GM19240 (cell line): ENCODE results near the gene ZNF236.
"Not testable (repeated sequence)": the region's sequence is repeated elsewhere in the genome, so short reads cannot be mapped to it uniquely, and the experiment has no call there.

Source experiments
- DNase-seq: peaks from one replicate; pipeline ENCODE4 v3.0.0; 2011; ENCODE audit warnings: low spot score; ENCODE audit not compliant: insufficient read length

ZNF236 gene

DNA sequence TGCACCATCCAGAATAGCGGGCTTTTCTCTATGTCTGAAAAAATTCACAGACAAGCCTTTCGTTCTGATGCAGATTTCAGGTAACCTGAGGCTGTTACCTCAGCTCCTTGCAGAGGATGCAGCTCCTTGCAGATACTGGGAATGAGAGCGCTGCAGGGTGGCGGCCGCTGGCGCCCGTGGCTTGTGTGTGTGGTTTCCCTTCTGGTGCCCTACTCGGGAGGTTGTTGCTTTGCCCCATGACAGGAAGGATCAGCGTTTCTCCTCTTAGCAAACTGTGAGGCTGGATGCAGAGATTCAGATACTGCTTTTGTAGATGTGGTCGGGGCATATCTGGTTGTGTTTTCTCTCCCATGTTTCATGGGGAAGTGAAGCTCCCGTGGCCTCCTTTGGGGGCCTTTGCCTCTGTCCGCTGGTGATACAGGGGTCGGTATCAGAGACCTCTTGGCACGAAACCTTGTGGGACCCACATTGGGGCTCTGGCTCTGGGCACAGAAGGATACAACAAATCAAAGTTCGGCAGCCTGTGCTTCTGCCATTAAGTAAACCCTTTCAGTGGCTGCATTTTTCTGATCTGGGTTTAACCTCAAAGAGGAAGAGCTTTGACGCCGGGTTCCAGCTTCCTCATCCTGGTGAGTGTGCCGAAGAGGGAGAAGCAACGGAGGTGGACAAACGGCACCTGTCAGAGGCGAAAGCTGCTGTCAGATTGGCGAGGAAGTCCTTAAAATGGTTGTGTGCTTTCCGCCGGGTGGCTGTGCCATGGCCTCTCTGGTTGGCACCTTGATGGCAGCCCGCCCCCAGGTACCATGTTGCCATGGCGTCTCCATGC lies 182.4 kb downstream of the ZNF236 start:
- no peak for DNase-seq

DNA sequence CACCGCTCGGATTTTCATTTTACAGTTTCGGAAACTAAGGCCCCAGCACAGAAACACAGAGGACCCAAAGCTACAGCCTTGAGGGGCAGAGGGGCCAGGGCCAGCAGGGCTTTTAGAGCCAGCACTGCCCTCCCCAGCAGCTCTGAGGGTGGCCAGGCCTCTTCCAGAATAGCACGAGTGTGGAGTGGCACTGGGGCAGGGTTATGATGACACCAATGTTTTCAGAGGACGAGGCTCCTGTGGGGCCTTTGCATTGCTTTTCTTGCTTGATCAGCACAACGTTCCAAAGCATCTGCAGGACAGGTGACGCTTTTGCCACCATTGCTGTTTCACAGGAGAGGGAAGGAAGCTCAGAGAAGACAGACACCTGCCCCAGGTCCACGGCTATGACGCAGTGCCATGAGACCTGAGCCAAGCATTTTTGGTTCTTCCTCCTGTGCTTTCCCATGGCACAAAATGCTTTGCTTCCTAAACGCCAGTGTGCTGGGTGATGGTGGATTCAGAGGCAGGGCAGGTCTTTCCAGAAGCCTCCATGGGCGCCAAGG lies 183.4 kb downstream of the ZNF236 start:
- no peak for DNase-seq

DNA sequence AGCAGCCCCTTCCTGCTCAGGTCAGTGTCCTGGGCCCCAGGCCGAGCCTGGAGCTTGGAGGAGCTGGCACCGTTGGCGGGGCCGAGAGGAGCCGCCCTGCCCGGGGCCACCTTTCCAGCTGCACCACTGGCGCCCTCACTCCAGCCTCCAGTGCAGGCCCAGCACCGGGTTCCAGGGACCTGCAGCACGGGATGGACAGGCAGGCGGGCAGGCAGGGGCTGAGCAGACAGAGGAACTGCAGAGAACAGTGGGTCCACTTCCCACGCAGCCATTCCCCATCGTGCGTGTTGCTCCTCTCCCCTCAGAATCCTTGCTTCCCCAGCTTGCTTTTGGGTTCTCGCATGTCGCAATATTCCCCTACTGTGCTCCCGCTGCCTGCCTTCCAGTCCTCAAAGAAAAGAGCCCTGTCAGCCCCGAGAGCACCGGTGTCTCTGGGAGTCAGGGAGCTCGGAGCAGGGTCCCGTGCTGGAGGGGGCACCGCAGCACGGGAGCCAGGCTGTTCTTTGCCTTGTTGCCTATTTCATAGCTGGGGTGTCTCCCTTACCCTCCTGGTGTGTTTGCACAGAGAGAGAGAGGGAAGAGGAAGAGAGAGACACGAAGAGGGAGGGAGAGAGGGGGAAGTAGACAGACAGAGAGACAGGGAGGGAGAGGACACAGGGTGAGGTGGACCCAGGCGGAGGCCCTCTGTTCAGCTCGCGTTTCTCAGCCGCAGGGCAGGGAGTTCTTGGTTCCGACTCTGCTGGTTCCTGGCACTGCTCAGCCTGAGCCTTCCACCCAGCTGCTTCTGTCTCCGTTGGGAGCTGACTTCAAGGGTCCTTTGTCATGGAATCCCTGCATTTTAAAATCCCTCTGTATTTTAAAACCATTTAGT lies 184.2 kb downstream of the ZNF236 start:
- DNase-seq, result no peak

DNA sequence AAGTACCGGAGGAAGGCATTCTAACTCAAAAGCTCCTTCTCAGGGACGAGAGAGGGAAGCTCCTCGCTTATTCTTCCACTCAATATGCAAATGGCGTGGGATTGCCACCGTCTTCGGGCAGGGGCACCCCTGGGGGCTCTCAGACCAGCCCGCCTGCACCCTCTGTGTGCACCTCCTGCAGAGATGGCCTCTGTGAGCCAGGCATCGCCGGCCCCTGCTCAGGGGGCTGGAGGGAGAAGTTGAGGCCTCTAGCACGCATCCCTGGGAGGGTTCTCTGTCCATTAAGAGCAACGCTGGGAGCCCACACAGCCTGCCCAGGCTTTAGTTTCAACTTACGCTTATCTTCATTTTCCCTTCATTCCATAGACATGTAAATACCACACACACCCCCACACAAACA lies 184.9 kb downstream of the ZNF236 start:
- DNase-seq, result no peak

DNA sequence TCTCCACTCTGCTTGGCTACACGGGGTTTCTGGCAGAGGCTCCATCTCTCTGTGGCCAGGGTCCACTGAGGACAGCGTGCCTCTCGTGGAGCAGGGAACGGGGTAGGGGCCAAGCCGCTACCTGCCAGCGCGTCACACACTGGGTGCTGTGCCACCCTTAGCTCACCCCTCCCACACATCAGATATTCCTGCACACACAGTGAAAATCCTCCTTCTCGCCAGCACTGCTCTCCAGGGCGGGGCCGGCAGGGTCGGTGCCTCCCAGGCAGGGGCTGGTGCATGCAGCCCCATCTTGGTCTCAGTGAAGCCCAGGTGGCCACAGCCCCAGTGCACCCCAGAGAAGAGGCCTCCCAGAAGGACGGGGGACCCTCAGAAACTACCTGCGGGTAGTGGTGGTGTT lies 185.6 kb downstream of the ZNF236 start:
- DNase-seq, result no peak

DNA sequence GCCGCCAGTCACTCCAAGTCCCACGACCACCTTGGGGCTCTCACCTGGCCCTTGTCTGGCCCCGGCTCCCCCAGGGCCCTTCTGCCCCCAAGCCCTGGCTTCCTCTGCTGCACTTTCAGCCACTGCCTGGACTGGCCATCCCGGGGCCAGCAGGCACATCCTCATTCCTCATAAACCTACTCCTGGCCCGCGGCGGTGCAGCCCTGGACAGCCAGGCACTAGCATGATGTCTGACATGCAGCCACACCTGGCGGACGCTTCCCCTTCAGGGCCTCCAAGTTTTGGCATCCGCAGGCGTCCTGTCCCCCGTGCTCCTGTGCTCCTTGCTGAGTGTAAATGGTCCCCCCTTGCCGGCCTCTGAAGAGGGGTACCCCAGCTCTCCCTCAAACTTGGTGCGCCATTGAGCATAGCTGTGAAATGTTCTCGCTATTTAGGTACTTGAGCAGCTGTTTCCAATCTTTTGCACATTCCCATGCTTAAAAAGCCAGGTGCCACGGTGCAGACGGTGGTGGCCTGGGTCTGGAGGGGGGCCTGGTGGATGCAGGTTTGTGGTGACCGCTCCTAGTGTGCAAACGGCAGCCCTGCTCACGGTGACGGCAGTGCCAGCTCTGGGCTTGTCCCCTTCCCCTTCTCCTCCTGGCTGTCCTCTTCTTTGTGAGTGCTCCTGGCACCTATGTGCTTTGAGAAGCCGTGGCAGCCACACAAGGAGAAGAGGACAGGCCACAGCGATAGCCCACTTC lies 186.4 kb downstream of the ZNF236 start:
- no peak for DNase-seq

DNA sequence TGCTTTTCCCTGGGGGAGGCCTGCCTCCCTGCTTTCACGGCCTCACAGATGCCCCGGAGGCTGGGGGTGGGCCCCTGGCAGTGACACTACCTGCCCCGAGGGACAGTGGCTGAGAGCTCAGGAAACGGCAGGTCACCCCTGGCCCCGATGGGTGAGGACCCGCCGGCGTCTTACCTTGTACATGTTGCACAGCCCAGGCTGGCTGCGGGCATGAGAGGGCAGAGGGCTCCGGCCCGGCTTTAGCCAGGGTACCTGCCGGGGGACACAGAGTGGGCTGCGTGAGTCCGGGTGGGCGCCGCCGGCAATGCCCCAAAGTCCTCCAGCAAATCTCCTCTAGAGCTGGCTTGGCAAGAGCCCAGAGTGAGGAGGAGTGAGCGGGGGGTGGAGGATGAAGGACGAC lies 187.3 kb downstream of the ZNF236 start:
- no peak for DNase-seq

DNA sequence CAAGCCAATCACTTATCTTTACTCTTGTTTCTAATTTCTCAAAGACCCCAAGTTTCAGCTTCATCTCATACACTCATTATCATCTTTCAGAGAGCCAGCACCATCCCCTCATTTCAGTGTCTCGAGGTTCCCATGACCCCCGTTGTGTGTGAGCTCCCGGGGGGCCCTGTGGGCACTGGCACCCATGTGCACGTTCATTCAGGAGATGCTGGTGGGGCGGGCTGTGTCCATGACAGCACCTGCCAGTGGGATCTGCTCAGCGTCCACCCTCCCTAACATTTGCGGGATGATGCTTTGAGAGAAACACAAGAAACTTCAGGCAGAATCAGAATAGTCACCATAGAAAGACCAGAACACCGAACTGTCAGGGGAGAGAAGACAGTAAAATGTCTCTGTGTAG lies 189.8 kb downstream of the ZNF236 start:
- DNase-seq, result no peak

DNA sequence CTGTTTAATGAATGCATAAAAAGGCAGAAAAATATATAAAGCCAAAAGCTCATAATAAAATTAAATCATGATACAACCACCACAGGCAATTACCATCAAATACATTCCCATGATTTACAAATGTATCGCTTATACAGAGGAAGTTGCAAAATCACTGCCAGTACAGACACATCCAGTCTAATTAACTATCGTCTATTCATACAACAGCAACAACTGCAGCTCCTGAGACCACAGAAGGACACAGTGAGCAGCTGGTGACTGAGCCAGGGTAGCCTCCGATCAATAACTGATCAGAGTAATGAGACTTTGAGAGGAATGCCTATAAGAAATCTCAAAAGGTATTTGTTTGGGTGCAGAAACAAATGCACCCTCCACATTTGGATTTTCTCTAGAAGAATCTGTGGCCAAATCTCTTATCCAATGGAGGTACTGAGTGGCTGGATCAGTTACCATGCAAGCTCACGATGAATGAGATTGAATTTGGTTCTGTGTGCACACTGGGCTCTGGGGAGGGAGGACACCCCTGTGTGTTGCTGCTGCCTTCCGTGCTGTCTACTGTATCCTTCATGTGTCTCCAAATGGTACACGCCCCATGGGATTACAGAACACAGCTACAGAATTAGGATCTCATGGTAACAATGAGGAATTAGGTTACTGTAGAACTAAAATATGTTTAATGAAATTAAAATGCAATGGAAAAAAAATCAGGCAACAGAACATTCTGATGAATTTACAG lies 190.6 kb downstream of the ZNF236 start:
- no peak for DNase-seq

DNA sequence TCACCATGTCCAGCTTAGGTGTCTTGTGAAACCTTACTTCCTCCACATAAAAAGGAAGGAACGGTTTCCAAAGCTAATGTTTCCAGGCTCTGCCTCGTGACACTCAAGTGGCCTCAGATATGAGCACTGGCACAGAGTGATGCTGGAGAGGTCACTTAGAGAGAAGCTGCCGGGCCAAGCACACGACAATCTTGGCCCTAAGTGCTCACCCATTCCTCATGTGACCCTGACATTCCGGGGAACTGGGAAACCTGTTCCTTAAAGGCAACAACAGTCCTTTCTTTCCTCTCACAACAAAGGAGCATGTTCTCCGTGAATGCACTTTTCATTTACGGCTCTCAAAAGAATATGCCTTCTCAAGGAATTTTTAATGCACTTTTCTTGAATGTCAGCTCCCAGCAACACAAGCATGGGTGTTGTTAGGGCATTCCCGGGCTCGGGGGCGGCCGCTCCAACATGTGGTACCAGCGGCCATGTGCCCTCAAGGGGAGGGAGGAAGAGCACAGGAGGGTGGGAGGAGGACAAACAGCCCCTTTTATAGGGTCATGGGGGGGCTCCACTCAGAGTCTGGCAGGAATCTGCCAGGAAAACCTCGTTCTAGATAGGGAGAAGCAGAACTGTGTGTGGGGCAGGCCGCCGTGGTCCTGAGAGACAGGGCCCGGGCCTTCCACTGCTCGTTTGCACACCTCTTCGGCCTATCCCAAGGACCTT lies 191.6 kb downstream of the ZNF236 start:
- no peak for DNase-seq

DNA sequence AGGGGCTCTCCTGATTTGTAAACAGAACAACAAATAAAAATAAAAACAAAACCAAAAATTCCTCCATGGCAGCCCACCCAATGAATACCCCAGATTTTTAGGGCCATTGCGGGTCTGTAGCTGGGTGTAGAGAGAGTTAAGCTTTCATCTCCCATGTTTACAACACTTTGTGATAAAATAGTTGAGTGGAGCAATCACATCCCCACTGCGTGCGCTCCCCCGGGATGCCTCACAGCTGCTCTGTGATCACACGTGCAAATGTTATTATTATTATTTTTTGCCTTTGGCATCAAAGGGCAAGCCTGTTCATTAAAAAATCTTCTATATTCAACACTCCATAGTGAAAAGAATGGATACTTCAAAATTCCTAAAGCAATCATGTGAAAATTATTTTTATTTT lies 192.2 kb downstream of the ZNF236 start:
- DNase-seq, result no peak

DNA sequence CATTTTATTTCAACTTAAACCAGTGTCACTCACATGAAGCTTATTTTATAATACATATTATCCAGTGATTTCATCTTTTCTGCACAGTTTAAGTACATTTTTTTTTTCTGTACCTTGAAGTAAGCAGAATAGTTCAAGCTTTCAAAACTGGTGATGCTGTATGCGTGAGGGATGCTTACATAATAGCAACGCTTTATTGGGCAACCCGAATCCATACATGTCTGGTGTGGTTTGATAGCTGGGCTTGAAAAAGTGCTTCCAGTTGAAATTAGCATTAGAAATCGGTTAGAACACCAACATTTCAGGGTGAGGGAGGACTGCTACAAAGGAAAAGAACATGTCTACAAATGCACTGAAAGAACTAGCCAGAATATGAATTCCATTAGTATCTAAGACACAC lies 192.8 kb downstream of the ZNF236 start:
- no peak for DNase-seq

DNA sequence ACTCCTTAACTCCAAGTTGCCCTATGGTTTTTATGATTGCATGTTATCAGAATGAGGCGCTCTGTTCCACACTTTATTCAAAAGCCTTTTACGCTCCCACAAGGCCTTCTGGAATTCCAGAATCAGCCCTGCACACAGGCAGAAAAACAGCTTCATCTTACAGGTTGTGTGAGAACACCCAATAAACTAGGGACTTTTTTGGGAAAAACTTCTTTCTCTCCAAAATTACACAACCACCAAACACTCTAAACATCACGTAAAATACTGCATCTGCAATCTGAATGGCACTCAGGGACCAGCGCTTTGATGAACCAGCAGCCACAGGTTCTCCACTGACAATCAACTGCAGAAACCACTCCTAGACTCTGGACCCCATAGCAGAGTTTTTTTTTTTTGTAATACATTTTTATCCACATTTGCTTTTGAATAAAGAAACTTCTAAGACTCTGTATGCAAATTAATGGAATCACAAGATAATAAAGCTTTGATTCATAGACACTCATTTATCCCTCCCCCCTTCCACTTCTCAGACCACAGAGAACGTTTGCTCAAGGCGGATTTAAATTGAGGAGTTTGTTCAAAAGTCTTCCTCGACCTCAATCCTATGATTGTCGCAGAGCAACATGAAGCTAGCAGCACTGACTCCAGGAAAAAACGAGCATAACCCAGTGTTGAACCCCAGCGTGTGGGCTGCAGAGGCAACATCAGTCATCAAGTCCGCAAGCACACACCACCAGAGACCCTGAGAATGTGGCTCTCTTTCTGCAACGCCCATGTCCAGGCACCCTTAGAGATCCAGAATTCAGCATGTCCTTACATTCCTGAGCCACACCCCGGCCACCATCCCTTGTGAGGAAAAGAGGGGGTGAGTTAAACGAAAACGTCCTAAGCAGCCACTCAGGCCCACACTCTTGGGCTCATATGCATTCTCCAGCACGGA lies 193.7 kb downstream of the ZNF236 start:
- DNase-seq, result no peak

DNA sequence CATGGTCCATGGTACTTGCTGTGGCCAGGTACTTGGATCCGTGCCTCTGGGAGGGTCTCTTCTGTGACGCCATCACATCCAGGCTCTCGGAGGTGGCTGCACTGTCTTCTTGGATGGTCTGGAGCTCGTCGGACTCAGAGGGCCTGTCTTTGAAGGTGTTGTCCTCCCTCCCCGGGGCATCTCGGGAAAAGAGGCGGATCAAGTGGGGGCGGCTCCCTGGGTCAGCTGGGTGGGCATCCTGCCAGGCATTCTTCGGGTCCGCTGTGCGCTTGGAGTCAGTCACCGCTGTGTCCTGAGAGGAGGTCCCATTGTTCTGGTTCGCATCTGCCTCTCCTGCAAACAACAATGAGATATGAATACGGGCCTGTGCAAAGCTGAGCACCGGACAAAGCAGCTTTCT lies 194.6 kb downstream of the ZNF236 start:
- no peak for DNase-seq

DNA sequence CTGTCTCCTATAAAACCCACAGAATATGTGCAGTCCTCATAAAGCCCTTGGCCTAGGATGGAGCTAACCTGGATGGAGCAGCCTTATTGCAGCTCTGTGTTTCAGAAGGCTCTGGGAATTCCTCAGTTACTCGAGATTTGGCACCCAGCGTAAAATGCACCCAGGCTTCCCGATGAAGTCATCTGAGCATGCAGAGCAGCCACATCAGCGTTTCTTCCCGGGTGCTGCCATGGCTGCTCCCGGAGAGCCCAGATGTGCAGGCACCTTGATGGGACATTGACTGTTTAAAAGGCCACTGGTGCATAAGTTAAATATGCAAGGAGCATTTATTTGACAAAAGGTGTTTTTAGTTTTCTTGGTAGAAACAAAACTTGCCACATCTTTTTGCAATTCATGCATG lies 195.0 kb downstream of the ZNF236 start:
- DNase-seq, result no peak

DNA sequence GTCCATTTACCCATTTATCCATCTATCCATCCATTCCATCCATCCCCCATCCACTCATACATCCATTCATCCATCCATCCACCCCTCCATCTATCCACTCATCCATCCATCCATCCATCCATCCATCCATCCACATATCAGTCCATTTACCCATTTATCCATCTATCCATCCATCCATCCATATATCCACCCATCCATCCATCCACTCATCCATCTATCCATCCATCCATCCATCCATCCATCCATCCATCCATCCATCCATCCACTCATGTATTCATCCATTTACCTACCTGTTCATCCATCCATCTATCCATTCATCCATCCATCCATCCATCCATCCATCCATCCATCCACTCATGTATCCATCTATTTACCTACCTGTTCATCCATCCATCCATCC lies 196.3 kb downstream of the ZNF236 start:
- not testable (repeated sequence) for DNase-seq

DNA sequence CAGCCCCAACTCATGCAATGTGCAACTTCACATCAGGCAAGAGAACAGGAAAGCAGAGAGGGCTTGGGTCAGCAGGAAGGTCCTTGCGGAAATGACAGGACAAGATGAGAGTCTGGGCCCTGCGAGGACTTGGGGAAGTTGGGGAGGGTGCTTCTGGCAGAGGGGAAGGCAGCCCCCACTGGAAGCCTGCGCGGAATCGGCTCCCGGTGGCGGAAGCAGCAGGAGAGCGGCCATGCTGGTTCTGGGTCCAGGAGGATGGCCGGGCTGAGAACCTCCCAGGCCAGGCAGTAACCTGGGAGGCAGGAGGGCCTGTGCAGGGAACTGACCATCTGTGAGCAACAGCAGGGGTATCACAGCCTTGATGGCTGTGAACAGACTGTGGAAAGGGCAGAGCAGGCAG lies 197.3 kb downstream of the ZNF236 start:
- DNase-seq, result no peak
